SJCRH30 (cell line): ENCODE measurements around the gene OSBPL7. TPM values are rescaled to one million over a fixed set of nuclear protein-coding genes. Genes with fewer than 3 reads are reported as not detected.

Experiments used
- DNase-seq, 2 experiments: peaks; one replicate each; pipeline ENCODE4 v3.0.0-alpha.2; 2015 to 2020
- H3K27ac ChIP-seq: fragments of 250-450 bp; sonication (Bioruptor Pico); 2 replicates; pipeline ENCODE4 v1.5.1; 2020; ENCODE audit warnings: mild to moderate bottlenecking, moderate library complexity
- H3K27me3 ChIP-seq: fragments of 250-450 bp; sonication (Bioruptor Pico); 2 replicates; pipeline ENCODE4 v1.5.1; 2020; ENCODE audit warnings: mild to moderate bottlenecking, moderate library complexity
- H3K36me3 ChIP-seq: fragments of 250-450 bp; sonication (Bioruptor Pico); 2 replicates; pipeline ENCODE4 v1.5.1; 2020; ENCODE audit warnings: mild to moderate bottlenecking, moderate library complexity
- H3K4me1 ChIP-seq: fragments of 250-450 bp; sonication (Bioruptor Pico); 2 replicates; pipeline ENCODE4 v1.5.1; 2020; ENCODE audit warnings: mild to moderate bottlenecking, moderate library complexity
- H3K4me3 ChIP-seq: fragments of 250-450 bp; sonication (Bioruptor Pico); 2 replicates; pipeline ENCODE4 v1.5.1; 2020; ENCODE audit warnings: mild to moderate bottlenecking, moderate library complexity
- H3K9me3 ChIP-seq: fragments of 250-450 bp; sonication (Bioruptor Pico); replicated peaks from 2 replicates; pipeline ENCODE4 v1.5.1; 2020; ENCODE audit warnings: mild to moderate bottlenecking, moderate library complexity
- total RNA-seq: library from RNA; depleted of rRNA; stranded (reverse); fragments of >200 nt; shearing (Covaris generic); gene quantifications from 2 replicates; pipeline ENCODE4 v1.2.3, GENCODE V29; 2014

OSBPL7 gene
- total RNA-seq, 1 experiment from 2014 or later = 10.5 TPM

DNA sequence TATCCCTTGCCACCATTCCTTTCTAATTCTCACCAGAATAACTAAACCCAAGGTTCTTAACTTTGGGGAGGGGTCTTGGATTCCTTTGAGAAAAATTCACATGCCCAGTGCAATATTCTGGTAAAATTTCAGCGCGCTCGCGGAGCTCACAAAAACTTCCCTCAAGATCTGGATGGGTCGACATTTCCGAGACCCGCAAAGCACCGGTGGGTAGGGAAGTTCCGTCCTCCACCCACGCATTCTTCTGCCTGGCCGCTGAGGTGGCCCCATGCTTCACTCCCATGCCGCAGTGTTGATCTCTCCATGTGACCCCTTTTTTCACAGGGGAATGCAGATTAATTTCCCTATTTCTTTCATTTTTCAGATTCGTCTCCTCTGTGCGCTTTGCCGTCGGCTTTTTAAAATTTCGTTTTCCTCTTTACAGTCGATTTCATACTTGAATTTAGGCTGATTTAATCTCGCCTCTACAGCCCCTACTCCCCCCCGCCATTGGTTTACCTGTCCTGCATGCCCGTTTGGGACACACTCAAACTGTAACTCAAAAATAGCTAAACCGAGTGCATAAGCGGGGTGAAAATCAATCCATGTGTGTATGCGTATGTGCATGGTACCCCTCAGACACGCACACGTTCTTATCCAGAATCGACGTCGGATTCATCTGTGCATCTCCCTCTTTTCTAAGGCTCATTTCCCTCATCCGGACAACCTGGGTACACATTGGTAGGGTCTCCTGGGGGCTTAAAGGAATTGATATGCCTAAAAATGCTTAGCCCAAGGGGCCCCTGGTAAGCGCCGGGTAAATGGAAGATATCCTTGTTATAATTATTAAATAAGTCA lies 30.7 kb upstream of the OSBPL7 start:
- Histone ChIP-seq H3K4me3 (no peak overlapping the region), H3K9me3 (no peaks in the 10 kb centered on the region), H3K4me1 (no peaks in the 10 kb centered on the region), H3K27me3 (peaks cover 78% of the 10 kb centered on the region), H3K27ac (no peak overlapping the region), H3K36me3 (no peaks in the 10 kb centered on the region)
- DNase-seq = no peak

DNA sequence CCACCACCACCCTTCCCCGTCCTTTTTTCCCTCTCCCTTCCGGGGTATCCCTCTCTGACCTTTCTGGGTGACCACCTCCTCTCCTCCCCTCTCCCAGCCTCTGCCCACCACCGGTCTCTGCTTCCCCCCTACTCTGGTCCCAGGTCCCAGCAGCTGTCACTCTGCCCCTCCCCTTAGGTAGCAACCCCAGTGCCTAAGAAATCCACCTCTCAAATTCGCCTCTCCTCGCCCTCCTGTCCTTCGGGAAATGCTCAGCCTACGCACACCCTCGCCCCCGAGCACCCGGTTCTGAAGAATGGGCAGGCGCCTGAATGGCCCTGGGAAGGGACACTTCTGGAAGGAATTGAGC lies 30.1 kb upstream of the OSBPL7 start:
- Histone ChIP-seq H3K27ac (no peak overlapping the region), H3K9me3 (no peaks in the 10 kb centered on the region), H3K27me3 (peaks cover 80% of the 10 kb centered on the region), H3K4me3 (no peak overlapping the region), H3K4me1 (no peaks in the 10 kb centered on the region), H3K36me3 (no peaks in the 10 kb centered on the region)
- no peak for DNase-seq

GRCh38 chr17:47850692-47851573 lies 29.3 kb upstream of the OSBPL7 start, which contains the start of gene SP6:
SP6 (minus strand) TSS chr17:47851163; CDS start chr17:47848429, 2,734 bp downstream.
- Histone ChIP-seq H3K27ac (no peak within 1 kb of the TSS), H3K4me1 (no peaks in the 10 kb centered on the region), H3K27me3 (peaks cover 81% of the 10 kb centered on the region), H3K4me3 (peak within 1 kb of the TSS; percentile 3; the same call in 1 of the 2 replicates), H3K9me3 (no peaks in the 10 kb centered on the region), H3K36me3 (no peaks in the 10 kb centered on the region)
- peak; percentile 45 to 58 for DNase-seq

GRCh38 chr17:47850373-47850691 lies 28.7 kb upstream of the OSBPL7 start:
- DNase-seq = no peak
- peaks cover 81% of the 10 kb centered on the region for H3K27me3 ChIP-seq
- H3K9me3 ChIP-seq = no peaks in the 10 kb centered on the region
- H3K4me1 ChIP-seq = no peaks in the 10 kb centered on the region
- H3K4me3 ChIP-seq = no peak overlapping the region
- no peak overlapping the region for H3K27ac ChIP-seq
- no peaks in the 10 kb centered on the region for H3K36me3 ChIP-seq

DNA sequence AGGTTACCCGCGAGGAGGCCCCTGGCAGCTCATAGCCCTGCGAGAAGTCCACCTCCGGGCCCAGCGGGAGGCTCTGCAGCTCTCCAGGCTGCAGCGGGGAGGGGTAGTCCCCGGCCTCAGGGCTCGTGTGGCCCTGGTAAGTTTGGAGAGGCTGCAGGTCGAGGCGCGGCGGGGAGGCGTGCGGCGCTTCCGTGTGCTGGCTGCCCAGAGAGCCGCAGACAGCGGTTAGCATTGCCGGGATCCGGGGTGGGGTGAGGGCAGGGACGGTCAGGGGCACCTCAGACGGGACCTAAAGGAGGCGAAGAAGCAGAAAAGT lies 26.6 kb upstream of the OSBPL7 start:
- H3K9me3 ChIP-seq = no peaks in the 10 kb centered on the region
- no peaks in the 10 kb centered on the region for H3K36me3 ChIP-seq
- DNase-seq = no peak
- H3K27me3 ChIP-seq = peaks cover 74% of the 10 kb centered on the region
- no peak overlapping the region for H3K27ac ChIP-seq
- H3K4me3 ChIP-seq = no peak overlapping the region
- peaks cover 4% of the 10 kb centered on the region; the same call in 1 of the 2 replicates for H3K4me1 ChIP-seq

DNA sequence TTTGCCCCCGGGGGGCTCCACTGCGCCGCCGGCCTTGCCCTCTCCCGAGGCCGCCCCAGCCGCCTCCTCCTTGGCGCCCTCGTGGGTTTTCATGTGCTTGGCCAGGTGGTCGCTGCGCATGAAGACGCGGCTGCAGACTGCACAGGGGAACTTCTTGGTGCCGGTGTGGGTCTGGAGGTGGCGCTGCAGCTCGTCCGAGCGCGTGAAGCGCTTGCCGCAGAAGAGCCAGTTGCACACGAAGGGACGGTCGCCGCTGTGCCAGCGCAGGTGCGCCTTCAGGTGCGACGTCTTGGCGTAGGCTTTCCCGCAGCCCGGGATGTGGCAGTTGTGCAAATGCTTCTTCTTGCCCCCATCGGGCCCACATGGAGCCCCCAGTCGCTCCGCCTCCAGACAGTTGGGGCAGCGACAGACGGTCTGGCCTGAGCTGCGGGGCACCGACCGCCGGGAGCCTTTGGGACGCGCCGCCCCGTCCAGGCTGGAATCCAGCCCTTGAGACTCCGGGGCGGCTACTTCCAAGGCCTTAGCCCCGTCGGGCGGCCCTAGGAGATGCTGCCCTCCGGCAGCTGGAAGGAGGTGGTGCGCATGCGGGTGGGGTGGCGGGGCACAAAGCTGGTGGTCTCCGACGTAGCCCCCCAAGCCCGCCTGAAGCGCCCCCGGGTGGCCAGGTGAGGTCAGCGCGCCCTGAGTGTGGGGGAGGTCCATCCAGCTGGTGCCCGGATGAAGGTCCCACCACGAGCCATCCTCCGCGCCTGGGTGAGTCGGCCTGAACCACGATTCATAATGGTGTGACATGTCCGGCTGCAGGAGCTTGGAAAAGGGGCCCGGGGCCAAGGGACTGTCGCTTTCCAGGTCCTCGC lies 26.0 kb upstream of the OSBPL7 start:
- H3K4me1 ChIP-seq = peaks cover 4% of the 10 kb centered on the region; the same call in 1 of the 2 replicates
- H3K9me3 ChIP-seq = no peaks in the 10 kb centered on the region
- H3K27ac ChIP-seq = no peak overlapping the region
- peaks cover 68% of the 10 kb centered on the region for H3K27me3 ChIP-seq
- no peaks in the 10 kb centered on the region for H3K36me3 ChIP-seq
- no peak overlapping the region for H3K4me3 ChIP-seq
- no peak for DNase-seq

DNA sequence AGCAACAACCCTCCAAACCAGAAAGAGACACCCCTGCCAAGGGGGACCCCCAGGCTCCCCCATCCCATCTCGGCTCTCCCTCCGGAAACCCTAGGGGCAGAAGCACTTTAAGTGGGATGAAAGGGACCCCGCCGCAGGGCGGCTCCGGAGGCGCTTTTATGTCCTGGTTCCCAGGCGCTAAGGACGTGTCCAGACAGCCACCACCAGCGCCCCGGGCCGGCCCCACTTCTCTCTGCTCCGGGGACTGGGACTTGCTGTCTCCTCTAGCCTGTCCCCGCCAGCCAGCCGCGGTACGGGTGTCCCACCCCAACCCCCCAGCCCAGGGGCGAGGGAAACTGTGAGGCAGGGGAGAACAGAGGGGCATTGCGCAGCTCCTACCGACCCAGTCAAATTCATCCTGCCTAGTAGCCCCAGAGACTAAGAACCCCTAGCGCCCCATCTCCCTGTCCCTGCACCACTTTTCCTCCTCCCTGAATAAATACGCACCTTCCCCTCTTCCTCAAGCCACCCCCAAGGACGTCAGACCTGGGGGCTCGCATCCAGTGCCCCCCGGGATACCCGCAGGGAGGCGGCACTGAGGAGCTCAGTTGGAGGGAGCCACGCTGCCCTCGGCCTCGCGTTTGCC lies 25.2 kb upstream of the OSBPL7 start:
- Histone ChIP-seq H3K4me1 (peaks cover 8% of the 10 kb centered on the region), H3K27me3 (peaks cover 63% of the 10 kb centered on the region), H3K9me3 (no peaks in the 10 kb centered on the region), H3K27ac (no peak overlapping the region), H3K36me3 (no peaks in the 10 kb centered on the region), H3K4me3 (no peak overlapping the region)
- DNase-seq = no peak

DNA sequence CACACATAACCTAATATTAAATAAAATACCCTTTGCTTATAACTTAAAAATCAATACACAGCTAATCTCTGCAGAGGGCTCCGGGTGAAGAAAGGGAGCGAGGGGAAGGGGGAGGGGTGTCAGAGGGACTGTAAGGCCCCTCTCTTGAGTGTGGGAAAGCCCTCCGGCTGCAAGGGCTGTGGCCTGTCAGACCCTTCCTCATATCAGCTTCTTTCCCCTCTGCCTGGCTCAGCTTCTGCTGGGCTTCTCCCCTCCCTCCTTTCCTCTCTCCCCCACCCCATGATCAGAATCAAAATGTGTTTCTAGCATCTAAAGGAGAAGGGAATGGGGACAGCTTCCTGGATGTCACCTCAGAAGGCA lies 24.1 kb upstream of the OSBPL7 start:
- no peak overlapping the region for H3K27ac ChIP-seq
- DNase-seq = no peak
- peaks cover 58% of the 10 kb centered on the region for H3K27me3 ChIP-seq
- H3K36me3 ChIP-seq = no peaks in the 10 kb centered on the region
- H3K4me1 ChIP-seq = peaks cover 12% of the 10 kb centered on the region
- H3K4me3 ChIP-seq = no peak overlapping the region
- H3K9me3 ChIP-seq = no peaks in the 10 kb centered on the region

- no peak for DNase-seq
- peaks cover 52% of the 10 kb centered on the region for H3K27me3 ChIP-seq
- no peaks in the 10 kb centered on the region for H3K9me3 ChIP-seq
- H3K27ac ChIP-seq = no peak overlapping the region
- H3K36me3 ChIP-seq = no peaks in the 10 kb centered on the region
- H3K4me1 ChIP-seq = peaks cover 12% of the 10 kb centered on the region
- H3K4me3 ChIP-seq = no peak overlapping the region
These were observed 23.5 kb upstream of the OSBPL7 start for GRCh38 chr17:47844814-47845715.

- DNase-seq = no peak
- peaks cover 43% of the 10 kb centered on the region for H3K27me3 ChIP-seq
- no peaks in the 10 kb centered on the region for H3K36me3 ChIP-seq
- H3K9me3 ChIP-seq = no peaks in the 10 kb centered on the region
- H3K4me3 ChIP-seq = no peak overlapping the region
- H3K27ac ChIP-seq = no peak overlapping the region
- H3K4me1 ChIP-seq = peaks cover 12% of the 10 kb centered on the region
These were observed 22.6 kb upstream of the OSBPL7 start for GRCh38 chr17:47844227-47844626.

DNA sequence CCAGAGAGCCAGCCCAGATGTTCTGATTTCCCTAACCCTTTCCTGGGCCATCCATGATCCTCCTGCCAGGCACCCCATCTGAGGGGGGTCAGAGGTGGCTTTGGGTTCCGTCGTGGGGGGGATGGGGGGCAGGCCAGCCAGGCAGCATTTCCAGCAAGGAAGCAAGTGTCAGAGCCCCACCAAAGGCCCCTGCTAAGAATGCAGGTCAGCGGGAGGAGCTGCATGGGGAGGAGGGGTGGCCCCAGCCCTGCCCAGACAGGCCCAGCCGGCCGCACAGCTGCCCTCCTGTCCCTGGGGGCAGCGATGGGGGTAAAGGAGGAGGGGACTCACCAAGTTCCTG lies 21.8 kb upstream of the OSBPL7 start:
- H3K27me3 ChIP-seq = peaks cover 36% of the 10 kb centered on the region; the same call in 1 of the 2 replicates
- H3K36me3 ChIP-seq = no peaks in the 10 kb centered on the region
- no peak for DNase-seq
- peaks cover 12% of the 10 kb centered on the region for H3K4me1 ChIP-seq
- H3K27ac ChIP-seq = no peak overlapping the region
- H3K9me3 ChIP-seq = no peaks in the 10 kb centered on the region
- H3K4me3 ChIP-seq = no peak overlapping the region

GRCh38 chr17:47841488-47842291 lies 20.1 kb upstream of the OSBPL7 start:
- Histone ChIP-seq H3K36me3 (no peaks in the 10 kb centered on the region), H3K27me3 (peaks cover 25% of the 10 kb centered on the region; the same call in 1 of the 2 replicates), H3K4me3 (peak overlapping the region; percentile 73), H3K27ac (no peak overlapping the region), H3K4me1 (peaks cover 12% of the 10 kb centered on the region), H3K9me3 (no peaks in the 10 kb centered on the region)
- no peak for DNase-seq
